Measurements from ENCODE around the gene GAS7. TPM values are rescaled to one million over a fixed set of nuclear protein-coding genes. Genes with fewer than 3 reads are reported as not detected.

GAS7 gene
- total RNA-seq, 1 donor from 2014 or later: 0.20 TPM

DNA sequence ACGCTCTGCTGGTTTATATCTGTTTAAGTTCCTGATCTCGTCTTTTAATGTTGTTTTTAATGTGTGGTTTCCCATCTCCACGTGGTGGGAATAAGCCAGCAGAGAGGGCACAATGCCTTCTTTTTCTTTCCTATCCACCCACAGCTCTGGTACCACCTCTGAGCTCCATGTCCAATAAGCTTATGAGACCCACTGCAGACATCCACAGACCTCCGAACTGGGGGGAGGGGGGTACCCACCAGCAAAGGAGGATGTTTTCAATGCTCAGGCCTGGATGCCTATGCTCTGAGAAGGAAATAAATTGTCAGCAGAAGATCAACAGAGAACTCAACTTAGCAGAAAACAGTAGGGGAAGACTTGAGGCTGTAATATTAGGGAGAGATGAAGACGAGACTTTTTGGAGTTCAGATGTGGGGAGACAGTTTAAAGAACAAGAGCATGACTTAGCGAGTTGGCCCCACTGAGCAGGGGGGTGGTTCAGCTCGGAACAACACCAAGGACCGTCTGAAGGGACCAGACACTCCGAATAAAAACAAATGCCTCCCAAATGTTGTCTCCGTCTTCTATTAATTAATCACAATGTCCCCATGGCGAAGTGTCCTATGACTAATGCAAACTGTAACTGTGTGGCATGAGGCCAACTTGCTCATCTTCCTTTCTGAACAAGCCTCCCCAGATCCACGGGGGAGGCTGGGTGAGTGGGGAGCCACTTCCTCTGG lies 62.7 kb downstream of the GAS7 start:
- DNase-seq (ENCODE audit: low read depth): no peak

DNA sequence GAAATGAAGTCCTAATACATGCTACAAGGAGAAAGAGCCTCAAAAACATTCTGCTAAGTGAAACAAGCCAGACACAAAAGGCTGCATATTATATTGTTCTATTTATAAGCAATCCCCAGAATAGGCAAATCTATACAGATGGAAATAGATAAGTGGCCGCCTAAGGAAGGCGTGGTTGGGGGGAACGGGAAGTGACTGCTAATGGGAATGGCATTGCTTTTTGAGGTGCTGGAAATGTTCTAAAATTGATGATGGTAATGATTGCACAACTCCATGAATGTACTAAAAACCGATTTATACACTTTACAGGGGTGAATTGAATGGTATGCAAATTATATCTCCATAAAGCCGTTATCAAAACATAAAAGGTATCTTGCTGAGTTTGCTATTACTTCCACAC lies 67.7 kb downstream of the GAS7 start:
- DNase-seq (ENCODE audit: low read depth): no peak

- no peak for DNase-seq (ENCODE audit: low read depth)
These were observed 68.1 kb downstream of the GAS7 start for GRCh38 chr17:10130263-10130662.

- peak; percentile 37 for DNase-seq (ENCODE audit: low read depth)
These were observed 70.5 kb downstream of the GAS7 start for GRCh38 chr17:10127819-10128425.

DNA sequence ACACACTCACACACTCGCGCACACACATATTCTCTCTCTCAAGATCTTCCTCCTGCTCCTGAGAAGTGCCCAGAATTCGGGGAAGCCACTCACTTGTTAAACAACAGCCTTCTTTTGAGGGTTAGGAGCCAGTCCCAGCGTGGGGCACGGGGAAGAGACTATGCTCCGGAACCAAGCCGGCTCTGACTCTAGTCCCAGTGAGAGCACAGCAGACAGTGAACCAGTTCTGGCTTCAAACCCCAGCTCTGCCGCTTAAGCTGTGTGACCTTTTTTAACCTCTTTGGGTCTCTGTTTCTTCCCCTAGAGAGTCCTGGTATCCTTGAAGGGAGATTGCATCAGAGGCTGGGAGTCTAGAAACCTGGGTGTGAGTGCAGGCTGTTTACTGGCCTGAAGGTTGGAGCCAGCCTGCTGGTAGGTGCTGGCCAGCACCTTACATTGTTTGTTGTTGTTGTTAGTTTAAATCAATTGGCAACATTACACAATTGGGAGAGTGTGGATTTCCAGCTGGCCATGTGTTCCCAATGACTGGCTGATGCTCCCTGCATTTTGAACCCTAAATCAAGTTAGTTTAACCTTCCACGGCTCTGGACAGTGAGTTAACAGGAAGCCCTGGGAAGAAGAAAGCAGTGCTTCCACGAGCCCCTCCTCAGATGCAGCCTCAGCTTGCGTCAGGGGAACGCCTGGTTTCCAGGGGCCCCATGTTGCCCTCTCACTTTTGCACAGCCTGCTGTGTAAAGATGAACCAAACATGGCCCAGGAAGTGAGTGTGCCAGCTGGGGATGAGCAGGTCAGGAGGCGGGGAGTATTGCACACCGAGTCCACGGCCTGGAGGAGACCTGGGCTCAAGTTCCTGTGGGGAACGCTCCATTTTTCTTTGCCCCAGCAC lies 71.5 kb downstream of the GAS7 start:
- DNase-seq (ENCODE audit: low read depth): peak; percentile 4

DNA sequence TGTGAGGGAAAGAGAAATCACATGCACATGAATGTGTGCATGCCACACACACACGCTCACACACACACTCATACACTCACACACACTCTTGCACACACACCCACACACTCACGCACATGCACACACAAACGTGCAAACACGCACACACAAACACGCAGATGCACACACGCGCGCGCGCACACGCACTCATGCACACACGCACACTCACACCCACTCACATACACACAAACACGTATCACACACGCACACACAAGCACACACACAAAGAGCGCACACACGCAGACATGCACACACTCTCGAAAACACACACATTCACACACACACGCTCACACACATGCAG lies 72.2 kb downstream of the GAS7 start:
- DNase-seq (ENCODE audit: low read depth): no peak

- DNase-seq (ENCODE audit: low read depth): no peak
These were observed 72.7 kb downstream of the GAS7 start for GRCh38 chr17:10125531-10126275.

- no peak for DNase-seq (ENCODE audit: low read depth)
These were observed 75.3 kb downstream of the GAS7 start for GRCh38 chr17:10123093-10123492.

DNA sequence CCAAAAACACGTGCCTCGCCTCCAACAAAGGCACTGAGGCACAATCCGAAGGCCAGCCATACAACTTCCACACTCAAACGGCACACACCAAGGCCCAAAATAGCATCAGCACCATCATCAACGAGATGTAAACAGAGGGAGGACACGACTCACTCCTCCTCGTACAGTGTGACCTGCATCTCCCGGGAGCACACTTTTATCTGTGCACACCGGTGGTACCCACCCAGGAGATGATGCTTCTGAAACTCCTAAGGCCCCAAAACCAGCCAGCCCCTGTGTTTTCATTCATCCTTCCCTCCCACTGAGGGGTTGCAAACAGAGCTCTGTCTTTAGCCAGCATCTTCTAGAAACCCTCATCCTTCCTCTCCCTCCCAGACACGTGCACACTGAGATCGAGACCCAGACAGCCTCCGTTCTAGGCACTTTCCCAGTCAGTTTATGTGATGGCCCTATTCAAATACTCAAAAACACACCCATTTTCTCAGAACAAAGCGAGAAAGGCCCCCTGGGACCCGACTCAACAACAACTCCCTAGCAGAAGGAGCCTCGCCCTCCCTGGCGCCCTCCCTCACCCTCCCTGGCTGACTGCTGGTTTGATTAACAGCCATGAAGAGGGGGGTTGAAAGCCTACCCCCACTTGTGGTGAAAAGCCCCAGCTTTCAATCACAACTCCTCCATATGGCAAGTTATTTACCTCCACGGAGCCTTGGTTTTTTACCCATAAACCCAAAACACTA lies 76.3 kb downstream of the GAS7 start:
- no peak for DNase-seq (ENCODE audit: low read depth)

DNA sequence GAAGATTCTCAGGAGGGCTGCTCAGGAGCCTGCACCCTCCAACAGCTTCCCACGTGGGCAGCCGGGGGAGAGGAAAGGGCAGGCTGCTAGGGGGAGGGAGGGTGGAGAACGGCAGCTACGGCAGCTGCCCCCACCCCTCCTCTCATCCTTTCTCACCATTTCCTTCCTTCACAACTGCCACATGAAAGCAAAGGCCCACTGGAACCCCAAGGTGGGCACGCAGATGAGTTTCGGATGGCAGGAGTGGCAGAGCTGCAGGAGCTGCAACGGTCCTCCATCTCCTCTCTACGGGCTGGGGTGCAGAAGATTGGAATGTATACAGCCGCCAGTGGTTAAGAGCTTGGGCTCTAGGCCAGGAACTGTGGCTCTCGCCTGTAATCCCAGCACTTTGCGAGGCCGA lies 77.7 kb downstream of the GAS7 start:
- DNase-seq (ENCODE audit: low read depth): no peak

DNA sequence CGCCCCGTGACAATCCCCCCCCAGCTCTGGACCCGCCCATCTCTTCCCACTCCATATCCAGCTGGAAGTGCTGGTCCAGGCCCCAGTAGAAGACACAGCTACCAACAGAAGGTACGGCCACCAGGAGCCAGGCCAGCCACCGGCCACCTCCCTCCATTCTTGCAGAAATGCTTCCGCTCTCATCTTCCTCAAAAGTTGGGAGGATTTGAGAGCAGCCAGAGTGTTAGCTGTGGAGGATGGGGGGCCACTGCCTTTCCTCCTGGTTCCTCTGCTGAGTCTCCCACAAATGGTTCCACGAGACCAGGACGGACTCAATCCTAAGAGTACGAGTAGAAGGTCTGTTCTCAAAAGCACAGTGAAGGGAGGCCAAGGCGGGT lies 78.3 kb downstream of the GAS7 start:
- no peak for DNase-seq (ENCODE audit: low read depth)

GRCh38 chr17:10119203-10120108 lies 79.0 kb downstream of the GAS7 start:
- peak; percentile 19 for DNase-seq (ENCODE audit: low read depth)

DNA sequence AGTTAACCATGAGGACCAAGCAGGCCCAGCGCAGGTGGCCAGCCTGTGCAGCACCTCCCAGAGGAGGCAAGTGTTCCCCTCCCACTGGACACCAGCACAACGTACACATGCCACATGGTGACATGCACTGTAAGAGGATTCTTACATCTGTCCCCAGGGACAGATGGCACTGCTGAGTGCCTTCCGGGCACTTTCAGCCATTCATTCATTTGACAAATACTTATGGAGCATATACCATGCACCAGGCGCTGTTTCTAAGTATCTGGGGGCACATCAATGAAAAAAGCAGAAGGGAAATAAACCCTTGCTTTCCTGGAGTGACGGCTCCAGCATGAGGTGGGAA lies 79.6 kb downstream of the GAS7 start:
- DNase-seq (ENCODE audit: low read depth): no peak

DNA sequence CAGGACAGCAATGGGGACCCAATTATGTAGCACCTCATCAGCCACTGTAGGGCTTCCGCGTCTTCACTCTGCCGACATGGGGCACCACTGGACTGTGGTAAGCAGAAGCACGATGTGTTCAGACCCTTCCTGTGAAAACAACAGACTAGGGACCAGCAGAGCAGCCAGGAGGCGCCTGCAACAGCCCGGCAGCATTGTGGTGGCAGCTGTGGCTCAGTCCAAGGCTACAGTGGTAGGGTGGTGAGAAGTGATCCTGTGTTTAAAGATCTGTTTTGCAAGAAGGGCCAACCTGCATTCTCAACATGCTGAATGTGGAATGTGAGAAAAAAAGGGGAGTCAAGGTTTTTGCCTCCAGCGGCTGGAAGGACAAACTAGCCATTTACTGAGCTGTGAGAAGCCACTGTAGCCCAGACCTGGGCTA lies 80.8 kb downstream of the GAS7 start:
- no peak for DNase-seq (ENCODE audit: low read depth)

DNA sequence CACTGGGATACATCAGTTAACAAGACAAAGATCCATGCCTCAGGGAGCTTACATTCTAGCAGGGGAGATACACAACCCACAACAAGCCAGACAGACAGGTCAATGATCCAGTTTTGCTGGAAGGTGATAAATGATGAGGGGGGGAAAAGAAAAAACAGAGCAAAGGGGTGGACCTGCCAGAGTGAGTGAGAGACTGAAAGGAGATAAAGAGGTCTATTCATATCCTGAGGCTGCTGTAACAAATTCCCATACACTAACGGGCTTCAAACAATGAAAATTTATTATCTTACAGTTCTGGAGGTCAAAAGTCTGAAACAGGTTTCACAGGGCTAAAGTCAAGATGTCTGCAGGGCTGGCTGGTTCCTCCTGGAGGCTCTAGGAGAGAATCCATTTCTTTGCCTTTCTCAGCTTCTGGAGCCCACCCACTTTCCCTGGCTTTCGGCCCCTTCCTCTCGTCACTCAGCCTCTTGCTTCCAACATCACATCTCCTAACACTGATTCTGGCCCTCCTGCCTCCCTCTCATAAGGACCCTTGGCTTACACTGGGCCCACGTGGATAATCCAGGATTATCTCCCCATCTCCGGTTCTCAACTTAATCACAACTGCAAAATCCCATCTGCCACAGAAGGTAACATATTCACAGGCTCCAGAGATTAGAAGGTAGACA lies 81.5 kb downstream of the GAS7 start:
- no peak for DNase-seq (ENCODE audit: low read depth)

DNA sequence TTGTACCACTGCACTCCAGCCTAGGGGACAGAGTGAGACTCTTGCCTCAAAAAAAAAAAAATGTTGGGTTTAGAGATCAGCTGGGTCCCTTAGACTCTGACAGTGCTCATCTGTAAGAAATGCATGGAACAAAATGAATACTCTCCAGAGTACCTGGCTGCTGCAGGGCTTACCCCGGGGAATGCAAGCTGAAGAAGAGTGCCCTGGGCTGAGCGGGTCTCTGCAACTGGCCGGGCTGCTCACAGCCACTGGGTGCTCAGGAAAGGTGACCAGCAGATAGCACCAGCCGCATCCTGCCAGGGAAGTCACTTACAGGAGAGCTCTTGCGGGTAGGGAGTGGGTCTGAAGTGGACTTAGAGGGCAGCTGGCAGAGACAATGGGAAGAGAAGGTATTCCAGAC lies 82.1 kb downstream of the GAS7 start:
- DNase-seq (ENCODE audit: low read depth): no peak

- DNase-seq (ENCODE audit: low read depth): no peak
These were observed 82.9 kb downstream of the GAS7 start for GRCh38 chr17:10115536-10115932.

- DNase-seq (ENCODE audit: low read depth): peak; percentile 58
These were observed 83.4 kb downstream of the GAS7 start for GRCh38 chr17:10114931-10115535.

GRCh38 chr17:10112962-10113361 lies 85.4 kb downstream of the GAS7 start:
- DNase-seq (ENCODE audit: low read depth): no peak

All from renal cortical epithelial cell (primary cell).